Measurements from ENCODE around the gene SLC16A9.
A peak's percentile ranks its signal among the peaks of the same experiment; 100 is the strongest.

The SLC16A9 gene

DNA sequence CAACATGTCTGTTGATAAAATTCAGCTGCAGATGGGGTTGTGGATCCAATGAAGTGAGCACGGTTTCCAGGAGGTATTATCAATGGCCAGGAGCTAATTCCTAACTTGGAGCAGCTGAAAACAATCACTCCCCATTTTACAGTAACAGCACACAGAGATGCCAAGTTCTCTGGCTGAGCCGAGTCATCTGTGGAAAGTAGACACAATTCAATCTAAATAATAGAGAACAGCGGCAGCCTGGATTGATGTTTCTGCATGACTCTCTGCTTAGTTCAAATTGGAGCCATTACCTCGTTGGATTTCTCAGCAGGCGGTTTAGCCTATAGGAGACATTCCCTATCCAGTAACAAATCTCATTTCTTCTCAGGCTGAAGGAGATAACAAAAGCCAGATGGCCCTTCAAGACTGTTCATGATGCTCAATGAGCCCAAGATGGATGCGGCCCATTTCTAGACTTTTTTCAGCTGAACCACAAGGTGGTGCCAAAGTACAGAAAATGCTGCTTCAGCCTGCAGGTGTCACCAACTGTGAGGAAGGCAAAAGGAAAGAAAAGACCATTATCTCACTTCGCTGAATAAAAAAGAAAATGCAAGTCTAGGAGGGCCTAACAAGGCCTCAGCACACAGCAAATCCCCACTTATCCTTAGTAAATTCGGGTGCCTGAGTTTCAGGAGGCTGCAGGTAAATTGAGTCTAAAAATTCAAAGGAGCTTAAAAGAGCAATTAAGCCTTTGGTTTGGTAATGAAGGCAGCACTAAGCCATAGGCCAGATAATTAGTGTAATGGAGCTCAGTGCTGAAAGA is 83.7 kb downstream of the SLC16A9 start:
- DNase-seq: peak; percentile 77

- DNase-seq: no peak
Observed at GRCh38 chr10:59624951-59625350, 84.7 kb downstream of the SLC16A9 start.

DNA sequence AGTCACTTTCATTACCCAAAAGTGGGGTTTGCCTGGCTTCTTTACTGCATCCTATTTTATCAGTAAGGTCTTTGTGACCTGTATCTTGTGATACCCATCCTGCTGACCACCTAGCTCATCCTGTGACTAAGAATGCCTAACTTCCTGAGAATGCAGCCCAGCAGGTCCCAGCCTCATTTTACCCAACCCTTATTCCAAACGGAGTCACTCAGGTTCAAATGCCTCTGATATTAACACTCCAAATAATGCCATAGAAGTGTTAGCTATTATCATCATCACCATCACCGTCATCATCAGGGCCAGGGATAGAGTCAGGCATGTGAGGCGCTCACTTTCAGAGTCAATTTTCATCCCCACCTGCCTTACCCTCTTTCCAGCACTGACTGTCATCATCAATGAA is 85.5 kb downstream of the SLC16A9 start:
- DNase-seq: no peak

DNA sequence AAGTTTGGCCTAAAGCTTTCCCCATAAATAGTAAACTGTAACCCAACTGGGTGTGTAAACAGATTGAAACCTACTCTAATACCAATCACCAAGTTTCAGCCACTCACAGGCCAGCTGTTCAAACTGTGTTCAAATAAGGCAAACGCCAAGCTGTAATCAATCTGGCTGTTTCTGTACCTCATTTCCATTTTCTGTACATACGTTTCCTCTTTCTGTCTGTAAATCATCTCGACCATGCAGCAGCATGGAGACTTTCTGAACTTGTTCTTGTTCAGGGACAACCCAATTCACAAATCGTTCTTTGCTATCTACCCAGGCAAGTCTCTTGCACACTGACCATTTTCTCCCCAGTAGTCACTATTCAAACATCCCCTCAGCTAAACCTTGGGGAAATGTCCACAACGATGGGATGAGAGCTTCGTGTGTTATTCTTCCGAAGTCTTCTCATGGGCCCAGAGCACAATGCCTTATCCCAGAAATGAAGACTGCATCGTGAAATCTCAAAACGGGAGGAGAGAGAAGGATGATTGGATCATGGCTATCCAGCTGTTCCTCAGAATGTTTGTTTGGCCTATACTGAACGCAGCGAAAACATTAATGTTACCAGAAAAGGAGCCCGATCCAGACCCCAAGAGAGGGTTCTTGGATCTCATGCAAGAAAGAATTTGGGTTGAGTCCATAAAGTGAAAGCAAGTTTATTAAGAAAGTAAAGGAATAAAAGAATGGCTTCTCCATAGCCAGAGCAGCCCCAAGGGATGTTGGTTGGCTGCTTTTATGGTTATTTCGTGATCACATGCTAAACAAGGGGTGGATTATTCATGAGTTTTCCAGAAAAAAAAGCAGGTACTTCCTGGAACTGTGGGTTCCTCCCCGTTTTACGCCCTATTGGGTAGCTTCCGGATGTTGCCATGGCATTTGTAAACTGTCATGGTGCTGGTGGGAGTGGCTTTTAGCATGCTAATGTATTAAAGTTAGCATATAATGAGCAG is 86.2 kb downstream of the SLC16A9 start:
- DNase-seq: no peak

DNA sequence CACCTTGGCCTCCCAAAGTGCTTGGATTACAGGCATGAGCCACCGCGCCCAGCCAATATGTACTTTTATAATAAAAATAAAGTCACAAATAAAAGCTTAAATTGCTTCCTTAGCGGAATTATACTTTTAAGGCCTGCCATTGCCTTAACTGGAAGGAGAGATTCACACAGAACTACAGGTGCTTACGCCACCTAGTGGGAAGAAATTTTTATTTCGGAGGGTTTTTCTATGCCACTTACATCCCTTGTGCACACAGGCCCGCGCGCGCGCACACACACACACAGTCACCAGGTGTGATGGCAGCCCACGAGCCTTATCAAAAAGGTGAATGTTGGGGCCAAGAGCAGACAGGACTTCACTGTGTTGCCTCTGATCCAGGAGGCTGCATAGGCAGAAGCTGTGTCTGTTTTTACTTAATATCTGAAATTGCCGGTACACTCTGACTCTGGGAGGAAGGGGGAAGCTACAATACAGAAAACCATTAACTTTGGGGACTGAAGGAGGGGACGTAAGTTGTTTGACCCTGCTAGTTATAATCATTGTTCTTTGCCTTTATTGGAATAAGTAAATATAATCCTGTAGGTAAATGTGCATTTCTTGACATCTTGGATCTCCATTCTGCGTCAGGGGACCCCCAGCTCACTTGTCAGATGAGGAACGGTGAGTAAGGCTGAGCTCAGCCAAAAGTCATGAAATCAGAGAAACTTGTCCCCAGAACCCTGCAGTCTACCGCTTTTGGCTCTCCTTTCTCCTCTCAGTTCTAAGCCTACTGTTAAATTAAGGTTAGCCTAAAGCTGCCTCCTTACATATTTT is 87.1 kb downstream of the SLC16A9 start:
- DNase-seq: peak; percentile 30

DNA sequence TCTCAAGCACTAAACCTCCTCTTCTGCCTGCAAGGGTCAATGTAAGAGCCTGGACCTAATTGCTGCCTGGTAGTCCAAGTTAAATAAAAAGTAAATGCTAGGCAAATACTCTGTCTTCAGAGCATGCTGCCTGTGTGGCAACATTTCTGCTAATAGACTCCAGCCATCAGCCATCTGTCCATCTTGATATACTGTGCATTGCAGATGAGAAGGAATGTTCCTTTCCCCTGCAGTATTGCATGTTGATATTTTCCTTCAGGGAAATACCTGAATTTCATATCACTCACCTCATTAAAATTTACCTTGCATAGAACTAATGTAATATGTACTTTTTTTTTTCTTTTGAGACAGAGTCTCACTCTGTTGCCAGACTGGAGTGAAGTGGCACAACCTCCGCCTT is 87.9 kb downstream of the SLC16A9 start:
- no peak for DNase-seq

GRCh38 chr10:59618666-59619065 is 91.0 kb downstream of the SLC16A9 start:
- DNase-seq: no peak

DNA sequence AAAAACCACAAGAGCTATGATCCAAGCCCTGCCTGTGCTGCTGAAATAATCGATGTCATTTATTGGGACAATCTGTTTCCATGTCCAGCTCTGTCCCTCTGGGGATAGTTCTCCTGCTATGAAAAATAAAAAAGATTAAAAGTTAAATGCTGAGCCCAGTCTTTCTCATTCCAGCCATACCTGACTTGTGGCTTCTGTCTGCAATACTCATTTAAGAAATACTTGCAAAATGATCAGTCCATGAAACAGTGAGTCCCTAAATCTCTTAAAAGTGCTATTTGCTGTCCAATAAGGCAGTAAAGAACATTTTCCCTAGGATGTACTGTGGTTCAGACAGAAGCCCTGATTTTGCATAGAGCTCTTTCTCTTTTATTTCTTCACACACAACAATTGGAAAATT is 91.7 kb downstream of the SLC16A9 start:
- no peak for DNase-seq

GRCh38 chr10:59611048-59611447 is 98.6 kb downstream of the SLC16A9 start:
- no peak for DNase-seq

GRCh38 chr10:59607970-59608369 is 101.7 kb downstream of the SLC16A9 start:
- DNase-seq: peak; percentile 43

DNA sequence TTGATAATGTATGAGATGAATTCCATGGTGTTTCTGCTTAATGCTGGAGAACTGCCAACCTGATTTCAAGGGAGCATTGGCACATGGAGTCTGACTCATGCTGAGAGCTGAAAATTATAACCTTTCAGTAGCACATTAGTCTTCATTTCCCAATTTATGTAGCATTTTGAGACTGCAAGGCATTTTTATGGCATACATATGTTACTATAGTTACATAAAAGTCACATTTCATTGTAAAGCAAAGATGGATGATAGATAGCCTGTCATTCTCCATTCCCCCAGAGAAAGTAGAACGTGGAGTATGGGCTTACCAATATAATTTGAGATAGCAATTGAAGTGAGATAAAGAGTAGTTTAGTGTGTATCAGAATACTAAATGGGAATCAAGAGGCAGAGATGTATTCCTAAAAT is 103.1 kb downstream of the SLC16A9 start:
- DNase-seq: peak; percentile 80

DNA sequence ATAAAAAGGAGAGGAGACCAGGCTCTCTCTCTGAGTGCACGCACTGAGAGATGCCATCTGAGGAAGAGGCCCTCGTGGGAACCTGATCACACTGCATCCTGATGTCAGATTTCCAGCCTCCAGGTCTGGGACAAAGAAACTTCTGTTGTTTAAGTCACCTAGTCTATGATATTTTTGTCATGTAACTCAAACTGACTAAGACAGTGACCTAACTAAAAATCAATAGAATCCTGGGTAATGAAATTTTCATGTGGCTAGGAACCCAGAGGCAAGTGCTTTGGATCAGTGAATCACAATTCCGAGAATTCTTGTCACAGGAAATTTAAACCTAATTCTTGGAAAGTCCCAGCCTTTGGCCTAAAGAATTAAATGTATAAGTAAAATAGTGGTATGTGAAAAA is 107.7 kb downstream of the SLC16A9 start:
- DNase-seq: no peak

All from NCI-H2227 treated with DMSO at 0.1 percent for 48 hours (cell line).